GM21619 (cell line): ENCODE data around the gene PPM1N.

Experiments used
- ATAC-seq: cut with Tn5 transposase; IDR thresholded peaks from one replicate; pipeline ENCODE4 v1.9.1; 2021; ENCODE audit not compliant: unreplicated experiment

PPM1N gene

DNA sequence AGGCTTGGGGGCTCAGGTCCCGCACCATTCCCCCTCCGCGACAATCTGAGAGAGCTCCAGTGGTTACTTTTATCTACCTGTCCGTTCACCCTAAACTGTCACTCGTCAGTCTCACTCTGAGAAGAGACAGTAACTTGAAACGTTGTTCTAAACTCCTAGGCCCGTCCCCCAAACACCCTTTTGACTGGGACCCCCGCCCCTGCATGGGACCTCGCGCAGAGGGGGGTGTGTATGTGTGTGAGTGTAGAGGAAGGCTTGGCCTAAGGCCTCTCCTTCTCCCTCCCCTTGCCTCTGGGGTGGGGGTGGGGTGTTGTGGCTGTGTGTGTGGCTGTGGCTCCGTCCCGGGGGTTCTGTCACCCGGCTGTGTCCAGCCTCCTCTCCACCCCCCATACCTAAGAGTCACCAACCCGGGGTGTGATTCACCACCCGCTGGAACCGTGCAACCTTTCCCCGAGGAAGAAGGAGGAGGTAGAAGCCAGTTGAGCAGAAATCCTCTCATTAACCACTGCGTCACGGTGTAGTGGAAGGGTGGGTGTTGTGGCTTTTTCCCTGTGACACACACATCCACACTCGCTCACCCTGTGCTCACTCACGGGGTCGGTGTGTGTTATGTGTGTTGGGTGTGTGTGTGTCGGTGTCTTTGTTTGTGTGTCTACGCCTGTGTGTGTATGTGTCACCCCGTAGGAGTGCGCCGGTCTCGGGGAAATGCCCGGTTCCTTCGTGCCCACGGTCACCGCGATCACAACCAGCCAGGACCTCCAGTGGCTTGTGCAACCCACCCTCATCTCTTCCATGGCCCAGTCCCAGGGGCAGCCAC is 28.1 kb upstream of the PPM1N start:
- no peak for ATAC-seq

DNA sequence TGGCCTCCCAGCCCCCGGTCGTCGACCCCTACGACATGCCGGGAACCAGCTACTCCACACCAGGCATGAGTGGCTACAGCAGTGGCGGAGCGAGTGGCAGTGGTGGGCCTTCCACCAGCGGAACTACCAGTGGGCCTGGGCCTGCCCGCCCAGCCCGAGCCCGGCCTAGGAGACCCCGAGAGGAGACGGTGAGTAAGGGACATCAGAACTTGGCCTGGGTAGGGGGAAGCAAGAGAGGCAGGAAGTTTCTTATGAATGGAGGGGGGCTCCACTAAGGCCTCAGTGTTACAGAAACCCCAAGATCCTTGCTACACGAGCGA is 27.5 kb upstream of the PPM1N start:
- ATAC-seq, result no peak

DNA sequence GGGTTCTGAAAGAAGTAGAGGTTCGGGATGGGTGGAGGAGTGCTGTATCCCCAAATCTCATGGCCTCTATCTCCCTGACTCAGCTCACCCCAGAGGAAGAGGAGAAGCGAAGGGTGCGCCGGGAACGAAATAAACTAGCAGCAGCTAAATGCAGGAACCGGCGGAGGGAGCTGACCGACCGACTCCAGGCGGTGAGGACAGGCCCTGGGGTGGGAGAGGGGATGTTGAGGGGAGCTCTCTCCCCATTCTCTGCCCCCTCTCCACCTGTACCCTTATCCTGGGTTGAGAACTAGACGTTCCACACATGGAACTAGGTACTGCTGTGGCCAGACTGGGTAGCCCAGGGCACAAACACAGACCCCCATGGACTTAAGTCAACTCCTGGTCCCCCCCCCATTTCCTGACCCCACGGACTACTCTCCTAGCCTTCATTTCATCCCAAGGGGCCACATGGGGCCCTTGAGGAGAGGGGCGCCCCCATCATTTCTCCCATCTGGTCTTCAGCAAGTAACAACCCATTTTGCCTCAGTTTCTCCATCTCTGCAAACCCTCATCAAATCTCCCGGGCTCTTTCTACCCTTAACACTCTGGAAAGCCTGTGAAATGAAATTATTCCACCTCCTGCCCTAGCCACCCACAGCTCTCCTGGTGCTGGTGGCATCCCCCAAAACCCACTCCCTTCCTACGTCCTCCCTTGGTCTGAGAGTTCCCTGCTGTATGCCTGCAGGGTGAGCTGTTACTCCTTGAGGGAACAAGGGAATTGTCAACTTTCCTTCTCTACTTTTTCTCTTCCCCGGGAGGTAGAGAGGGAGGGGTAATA is 26.9 kb upstream of the PPM1N start:
- no peak for ATAC-seq

DNA sequence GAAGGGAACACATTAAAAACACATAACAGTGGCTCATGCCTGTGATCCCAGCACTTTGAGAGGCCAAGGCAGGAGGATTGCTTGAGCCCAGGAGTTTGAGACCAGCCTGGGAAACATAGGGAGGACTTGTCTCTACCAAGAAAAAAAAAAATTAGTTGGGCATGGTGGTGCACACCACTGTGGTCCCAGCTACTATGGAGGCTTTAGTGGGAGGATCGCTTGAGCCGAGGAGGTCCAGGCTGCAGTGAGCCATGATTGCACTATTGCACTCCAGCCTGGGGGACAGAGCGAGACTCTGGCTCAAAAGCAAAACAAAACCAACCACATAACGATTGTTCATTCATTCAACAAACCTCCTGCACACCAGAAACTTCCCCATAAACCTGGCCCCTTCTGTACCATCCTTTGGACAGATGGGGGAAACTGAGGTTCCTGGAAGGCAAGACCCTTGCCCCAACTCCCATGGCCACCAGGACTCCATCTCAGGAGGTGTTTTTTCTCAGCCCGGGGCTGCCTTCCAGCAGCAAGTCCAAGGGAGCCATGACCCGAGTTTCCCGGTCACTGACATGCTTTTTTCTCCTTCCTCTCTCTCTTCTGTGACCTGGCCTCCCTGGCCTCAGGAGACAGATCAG is 26.2 kb upstream of the PPM1N start:
- no peak for ATAC-seq

DNA sequence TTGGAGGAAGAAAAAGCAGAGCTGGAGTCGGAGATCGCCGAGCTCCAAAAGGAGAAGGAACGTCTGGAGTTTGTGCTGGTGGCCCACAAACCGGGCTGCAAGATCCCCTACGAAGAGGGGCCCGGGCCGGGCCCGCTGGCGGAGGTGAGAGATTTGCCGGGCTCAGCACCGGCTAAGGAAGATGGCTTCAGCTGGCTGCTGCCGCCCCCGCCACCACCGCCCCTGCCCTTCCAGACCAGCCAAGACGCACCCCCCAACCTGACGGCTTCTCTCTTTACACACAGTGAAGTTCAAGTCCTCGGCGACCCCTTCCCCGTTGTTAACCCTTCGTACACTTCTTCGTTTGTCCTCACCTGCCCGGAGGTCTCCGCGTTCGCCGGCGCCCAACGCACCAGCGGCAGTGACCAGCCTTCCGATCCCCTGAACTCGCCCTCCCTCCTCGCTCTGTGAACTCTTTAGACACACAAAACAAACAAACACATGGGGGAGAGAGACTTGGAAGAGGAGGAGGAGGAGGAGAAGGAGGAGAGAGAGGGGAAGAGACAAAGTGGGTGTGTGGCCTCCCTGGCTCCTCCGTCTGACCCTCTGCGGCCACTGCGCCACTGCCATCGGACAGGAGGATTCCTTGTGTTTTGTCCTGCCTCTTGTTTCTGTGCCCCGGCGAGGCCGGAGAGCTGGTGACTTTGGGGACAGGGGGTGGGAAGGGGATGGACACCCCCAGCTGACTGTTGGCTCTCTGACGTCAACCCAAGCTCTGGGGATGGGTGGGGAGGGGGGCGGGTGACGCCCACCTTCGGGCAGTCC is 25.5 kb upstream of the PPM1N start:
- no peak for ATAC-seq

DNA sequence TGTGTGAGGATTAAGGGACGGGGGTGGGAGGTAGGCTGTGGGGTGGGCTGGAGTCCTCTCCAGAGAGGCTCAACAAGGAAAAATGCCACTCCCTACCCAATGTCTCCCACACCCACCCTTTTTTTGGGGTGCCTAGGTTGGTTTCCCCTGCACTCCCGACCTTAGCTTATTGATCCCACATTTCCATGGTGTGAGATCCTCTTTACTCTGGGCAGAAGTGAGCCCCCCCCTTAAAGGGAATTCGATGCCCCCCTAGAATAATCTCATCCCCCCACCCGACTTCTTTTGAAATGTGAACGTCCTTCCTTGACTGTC is 24.9 kb upstream of the PPM1N start:
- no peak for ATAC-seq

DNA sequence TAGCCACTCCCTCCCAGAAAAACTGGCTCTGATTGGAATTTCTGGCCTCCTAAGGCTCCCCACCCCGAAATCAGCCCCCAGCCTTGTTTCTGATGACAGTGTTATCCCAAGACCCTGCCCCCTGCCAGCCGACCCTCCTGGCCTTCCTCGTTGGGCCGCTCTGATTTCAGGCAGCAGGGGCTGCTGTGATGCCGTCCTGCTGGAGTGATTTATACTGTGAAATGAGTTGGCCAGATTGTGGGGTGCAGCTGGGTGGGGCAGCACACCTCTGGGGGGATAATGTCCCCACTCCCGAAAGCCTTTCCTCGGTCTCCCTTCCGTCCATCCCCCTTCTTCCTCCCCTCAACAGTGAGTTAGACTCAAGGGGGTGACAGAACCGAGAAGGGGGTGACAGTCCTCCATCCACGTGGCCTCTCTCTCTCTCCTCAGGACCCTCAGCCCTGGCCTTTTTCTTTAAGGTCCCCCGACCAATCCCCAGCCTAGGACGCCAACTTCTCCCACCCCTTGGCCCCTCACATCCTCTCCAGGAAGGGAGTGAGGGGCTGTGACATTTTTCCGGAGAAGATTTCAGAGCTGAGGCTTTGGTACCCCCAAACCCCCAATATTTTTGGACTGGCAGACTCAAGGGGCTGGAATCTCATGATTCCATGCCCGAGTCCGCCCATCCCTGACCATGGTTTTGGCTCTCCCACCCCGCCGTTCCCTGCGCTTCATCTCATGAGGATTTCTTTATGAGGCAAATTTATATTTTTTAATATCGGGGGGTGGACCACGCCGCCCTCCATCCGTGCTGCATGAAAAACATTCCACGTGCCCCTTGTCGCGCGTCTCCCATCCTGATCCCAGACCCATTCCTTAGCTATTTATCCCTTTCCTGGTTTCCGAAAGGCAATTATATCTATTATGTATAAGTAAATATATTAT is 24.3 kb upstream of the PPM1N start:
- no peak for ATAC-seq

DNA sequence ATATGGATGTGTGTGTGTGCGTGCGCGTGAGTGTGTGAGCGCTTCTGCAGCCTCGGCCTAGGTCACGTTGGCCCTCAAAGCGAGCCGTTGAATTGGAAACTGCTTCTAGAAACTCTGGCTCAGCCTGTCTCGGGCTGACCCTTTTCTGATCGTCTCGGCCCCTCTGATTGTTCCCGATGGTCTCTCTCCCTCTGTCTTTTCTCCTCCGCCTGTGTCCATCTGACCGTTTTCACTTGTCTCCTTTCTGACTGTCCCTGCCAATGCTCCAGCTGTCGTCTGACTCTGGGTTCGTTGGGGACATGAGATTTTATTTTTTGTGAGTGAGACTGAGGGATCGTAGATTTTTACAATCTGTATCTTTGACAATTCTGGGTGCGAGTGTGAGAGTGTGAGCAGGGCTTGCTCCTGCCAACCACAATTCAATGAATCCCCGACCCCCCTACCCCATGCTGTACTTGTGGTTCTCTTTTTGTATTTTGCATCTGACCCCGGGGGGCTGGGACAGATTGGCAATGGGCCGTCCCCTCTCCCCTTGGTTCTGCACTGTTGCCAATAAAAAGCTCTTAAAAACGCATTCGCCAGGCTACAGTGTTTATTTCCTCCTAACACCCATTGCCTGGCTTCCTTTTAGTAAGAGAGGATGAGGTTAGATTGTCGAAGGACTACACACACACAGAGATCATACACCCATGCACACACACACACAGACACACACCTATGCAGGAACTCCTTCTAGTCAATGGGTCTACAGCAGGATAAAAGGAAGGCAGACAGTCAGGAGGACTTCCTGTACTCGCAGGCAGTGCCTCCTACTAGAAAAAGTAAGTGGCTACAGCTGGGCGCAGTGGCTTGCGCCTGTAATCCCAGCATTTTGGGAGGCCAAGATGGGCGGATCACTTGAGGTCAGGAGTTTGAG is 23.4 kb upstream of the PPM1N start:
- ATAC-seq, result no peak

DNA sequence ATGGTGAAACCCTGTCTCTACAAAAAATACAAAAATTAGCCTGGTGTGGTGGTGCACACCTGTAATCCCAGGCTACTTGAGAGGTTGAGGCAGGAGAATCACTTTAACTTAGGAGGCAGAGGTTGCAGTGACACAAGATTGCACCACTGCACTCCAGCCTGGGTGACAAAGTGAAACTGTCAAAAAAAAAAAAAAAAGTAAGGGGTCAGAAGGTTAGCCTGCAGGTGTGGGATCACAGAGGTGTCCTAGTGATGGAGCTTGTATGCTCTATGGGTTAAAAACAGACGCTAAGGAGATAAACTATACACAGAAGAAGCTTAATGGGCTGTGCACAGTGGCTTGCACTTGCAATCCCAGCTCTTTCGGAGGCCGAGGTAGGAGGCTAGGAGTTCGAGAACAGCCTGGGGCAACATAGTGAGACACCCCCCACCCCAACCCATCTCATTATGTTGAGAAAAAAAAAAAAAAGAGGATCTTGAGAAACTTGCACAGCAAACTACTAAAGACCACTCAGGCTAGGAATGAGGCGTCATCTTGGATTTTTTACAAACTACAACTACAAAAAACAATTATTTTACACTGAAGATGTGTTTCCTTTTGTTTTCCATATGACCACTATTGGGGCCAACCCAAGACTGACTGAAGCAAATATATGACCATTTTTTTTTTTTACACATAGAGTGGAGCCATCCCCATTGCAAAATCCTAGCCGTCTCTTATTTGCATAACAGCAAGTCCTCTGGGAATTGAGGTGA is 22.5 kb upstream of the PPM1N start:
- ATAC-seq, result no peak

DNA sequence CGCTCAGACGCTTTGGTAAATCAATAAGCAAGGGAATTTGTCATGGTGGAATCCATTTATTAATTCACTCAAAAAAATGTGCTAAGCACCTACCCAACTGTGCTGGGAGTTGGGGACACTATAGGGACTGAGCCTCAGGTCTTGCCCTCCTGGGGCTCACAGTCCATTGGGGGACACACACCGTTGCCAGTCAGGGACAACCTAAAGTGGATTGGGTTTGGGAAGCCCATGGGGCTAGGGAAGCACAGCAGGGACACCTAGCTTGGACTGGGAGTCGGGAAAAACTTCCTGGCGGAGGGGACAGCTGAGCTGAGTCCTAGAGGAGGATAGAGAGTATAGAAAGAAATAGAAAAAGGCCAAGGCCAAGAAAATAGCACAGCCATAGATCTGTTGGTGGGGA is 21.9 kb upstream of the PPM1N start:
- no peak for ATAC-seq

DNA sequence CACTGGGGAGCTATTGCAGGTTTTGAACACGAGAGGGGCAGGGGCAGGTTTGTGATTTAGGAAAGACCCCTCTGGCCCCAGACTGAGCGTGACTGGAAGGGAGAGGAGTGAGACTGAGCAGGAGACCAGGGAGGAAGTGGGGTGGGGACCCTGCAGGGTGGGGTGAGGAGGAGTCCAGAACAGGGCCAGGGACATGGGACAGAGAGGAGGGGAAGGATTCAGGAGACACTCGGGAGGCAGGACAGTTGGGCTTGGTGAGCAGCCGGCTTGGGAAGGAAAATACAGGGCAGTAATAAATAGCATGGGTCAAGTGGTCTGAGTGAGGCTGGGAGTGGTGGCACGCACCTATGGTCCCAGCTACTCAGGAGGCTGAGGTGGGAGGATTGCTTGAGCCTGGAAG is 21.1 kb upstream of the PPM1N start:
- ATAC-seq, result no peak

DNA sequence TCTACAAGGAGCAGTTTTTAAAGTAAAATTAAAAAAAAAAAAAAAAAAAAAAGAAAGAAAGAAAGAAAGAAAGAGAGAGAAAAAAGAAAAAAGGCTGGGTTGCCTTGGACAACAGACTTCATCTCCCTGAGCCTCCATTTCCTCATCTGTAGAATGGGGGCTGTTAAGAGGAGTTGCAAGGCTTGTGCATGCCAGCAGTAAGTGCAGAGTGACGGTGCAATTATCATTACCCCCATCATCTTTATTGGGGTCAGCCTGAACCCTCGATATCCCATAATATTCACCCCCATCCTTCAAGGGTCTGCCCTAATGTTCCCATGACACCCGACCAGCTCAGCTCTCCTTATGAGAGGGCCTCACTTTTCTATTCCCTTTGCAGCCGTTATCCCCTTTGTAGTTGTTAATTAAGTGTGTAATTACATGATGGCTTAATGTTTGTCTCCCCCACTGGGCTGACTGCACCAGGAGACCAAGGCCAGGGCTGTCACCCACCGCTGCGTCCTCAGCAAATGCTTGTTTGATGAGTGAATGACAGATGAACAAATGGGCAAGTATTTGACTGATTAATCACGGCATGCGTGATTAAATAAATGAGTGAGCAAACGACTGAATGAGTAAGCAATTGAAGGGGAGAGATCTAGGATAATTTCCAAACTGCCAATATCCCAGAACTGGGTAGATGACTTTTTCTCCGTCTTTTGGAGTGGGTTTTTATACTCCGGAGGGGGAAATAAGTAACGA is 20.4 kb upstream of the PPM1N start:
- ATAC-seq, result no peak

DNA sequence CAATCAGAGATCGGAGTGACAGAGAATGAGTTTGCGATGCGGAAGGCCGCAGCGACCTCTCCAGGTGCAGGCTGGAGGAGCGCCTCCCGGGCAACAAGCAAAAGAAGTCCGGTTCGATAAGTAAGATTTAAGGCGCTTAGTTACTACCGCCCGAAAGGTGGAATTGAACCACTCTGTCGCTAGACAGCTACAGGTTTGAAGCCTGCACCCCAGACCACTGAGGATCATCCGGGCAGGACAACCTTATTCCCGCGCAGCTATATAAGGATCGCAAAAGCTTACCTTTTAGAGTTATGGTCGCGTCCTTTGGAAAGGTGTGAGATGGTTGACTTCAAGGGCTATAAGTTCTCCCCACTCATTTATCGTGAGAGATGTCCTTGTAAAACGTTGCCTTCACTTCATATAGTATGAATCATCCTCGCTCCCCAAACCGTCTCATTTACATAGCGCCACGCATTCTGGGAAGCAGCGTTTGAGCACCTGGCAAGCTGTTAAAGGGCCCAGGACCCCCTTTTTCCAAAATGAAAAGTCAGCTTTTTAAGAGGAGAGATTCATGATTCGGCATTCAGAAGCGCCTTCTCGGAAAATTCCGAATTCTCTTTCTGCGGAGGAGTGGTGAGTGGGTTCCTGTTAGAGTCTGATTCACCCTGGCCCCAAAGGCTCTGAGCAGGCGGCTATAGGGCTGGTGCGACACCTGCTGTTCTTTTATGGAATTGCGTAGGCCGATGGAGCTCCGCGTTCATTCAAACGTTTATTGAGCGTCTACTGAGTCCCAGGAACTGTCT is 19.6 kb upstream of the PPM1N start:
- peak; percentile 66 for ATAC-seq

DNA sequence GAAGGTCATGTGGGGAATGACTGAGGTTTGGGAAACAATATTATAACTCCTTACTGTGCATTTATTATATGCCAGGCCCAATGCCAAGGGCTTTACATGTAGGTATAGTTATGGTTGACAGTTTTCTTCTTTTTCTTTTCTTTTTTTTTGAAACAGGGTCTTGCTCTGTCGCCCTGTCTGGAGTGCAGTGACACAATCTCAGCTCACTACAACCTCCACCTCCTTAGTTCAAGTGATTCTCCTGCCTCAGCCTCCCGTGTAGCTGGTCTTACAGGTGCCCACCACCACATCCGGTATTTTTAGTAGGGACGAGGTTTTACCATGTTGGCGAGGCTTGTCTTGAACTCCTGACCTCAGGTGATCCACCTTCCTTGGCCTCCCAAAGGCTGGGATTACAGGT is 15.2 kb upstream of the PPM1N start:
- ATAC-seq, result no peak

DNA sequence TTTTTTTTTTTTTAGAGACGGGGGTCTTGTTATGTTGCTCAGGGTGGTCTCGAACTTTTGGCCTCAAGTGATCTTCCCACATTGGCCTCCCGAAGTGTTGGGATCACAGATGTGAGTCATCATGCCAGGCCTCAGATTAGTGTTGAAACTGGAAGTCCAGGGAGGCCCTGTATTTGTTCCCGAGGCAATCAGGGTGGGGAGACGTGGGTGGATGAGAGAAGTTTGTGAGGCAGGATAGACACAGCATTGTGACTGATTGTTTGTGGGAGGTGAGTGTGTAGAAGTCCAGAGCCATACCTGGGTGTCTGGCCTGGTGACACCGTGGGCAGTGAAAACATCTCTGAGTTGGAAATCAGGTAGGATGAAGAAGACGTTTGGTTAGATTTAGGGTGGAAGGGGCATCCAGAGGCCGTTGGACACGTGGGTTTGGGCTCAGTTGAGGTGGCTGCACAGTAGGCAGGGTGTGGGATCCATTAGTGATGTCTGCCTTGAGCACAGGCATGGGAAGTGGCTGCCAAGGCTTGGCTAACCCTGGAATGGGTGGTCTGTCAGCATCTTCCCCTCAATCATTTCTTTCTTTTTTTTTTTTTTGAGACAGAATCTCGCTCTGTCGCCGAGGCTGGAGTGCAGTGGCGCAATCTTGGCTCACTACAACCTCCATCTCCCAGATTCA is 13.8 kb upstream of the PPM1N start:
- no peak for ATAC-seq

DNA sequence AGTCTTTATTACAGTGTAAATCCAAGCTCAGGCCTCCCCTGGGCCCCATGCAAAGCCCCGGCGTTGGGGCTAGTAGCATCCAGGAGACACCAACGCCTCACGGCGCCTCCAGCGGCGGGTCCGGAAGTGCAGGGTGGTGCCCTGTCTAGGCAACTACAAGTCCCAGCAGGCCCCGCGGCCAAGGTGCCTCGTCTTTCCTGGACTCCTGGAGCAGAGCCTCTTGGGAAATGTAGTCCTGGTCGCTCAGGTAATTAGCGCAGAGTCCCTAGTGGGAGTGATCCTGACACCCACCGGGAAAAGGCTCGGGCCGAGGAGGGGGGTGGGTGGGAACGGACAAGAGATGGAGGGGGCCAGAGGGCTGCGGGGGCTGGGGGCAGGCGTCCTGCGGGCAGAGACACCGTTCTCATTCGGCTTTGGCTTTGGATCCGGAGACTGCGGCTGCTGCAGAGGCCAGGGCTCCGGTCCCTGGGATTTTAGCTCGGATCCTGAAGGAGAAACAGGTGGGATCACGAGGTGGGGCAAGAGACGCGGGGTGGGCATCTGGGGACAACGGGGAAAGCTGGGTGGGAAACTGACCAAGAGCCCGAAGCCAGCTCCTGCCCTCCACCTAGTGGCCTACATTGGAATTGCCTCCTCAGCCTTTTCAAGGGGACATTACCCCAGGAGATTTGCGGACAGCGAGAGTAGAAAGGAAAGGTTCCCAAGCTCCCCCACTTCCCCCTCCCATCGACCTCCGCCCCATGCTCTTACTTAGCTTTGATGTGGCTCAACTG is 12.8 kb upstream of the PPM1N start:
- peak; percentile 86 for ATAC-seq
